GM18867 (cell line): ENCODE measurements around the gene TAS1R1.

ENCODE experiments used
- ATAC-seq: cut with Tn5 transposase; IDR thresholded peaks from one replicate; pipeline ENCODE4 v1.9.1; 2021; ENCODE audit warnings: mild to moderate bottlenecking, moderate library complexity; ENCODE audit not compliant: unreplicated experiment

Gene TAS1R1

DNA sequence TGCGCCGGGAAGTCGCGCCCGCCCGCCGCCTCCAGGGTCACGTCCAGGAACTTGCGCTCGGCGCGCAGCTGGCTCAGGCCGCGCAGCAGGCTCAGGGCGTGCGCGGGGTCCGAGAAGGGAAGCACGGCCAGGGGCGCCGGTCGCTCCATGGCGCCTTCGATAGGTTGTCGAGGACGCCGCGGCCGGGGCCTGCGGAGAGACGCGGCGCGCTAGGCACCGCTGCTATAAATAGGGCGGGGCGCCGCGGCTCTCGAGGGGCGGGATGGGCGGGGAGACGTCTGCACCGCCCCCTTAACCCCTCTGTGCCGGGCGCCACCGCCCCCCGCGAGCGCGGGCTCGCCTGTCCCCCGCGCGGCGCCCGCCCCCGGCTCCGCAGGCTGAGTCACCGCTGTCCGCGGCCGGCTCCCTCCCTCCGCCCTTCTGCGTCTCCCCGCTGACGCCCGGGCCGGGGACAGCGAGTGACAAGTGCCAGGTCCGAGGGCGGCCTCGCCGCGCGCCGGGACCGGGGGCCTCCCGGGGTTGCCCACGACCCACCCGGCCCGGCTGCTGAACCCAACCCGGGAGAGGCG lies 47.6 kb downstream of the TAS1R1 start, which contains the start of gene KLHL21:
Gene KLHL21, minus strand, starts transcription at position 201 of the 569 bp plus-strand sequence. Its CDS starts 52 bp downstream, at position 149.
- ATAC-seq, result peak; percentile 61

DNA sequence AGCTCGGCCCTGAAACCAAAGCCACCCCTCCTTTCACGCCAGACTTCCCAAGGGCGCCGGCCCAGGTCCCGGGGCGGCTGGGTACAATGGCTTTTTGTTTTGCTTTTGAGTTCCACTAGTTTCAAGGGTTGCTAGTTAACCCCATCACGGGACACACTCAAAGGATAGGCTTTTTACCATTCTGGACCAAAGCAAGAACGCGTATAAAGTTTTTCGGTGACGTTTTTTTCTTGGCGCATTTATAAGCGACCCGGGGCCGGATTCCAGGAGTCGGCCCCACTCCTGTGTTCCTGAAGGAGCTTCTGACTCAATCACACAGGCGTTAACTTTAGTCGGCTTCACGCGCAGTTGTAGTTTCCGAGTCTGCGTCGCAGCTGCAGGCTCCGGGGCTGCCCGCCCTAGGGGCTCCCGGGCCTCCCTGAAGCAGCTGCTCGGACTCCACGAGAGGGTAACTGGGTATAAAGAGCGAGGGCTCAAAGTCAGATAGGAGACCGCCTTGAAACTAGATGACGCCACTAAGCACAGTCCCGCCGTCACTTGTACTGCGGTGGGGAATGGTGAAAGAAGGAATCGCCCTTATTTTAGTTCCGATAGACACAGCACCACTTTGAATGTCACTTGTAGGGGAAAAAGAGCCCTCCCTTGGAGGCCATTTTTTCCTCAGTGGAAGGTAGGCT lies 48.3 kb downstream of the TAS1R1 start:
- peak; percentile 7 for ATAC-seq

DNA sequence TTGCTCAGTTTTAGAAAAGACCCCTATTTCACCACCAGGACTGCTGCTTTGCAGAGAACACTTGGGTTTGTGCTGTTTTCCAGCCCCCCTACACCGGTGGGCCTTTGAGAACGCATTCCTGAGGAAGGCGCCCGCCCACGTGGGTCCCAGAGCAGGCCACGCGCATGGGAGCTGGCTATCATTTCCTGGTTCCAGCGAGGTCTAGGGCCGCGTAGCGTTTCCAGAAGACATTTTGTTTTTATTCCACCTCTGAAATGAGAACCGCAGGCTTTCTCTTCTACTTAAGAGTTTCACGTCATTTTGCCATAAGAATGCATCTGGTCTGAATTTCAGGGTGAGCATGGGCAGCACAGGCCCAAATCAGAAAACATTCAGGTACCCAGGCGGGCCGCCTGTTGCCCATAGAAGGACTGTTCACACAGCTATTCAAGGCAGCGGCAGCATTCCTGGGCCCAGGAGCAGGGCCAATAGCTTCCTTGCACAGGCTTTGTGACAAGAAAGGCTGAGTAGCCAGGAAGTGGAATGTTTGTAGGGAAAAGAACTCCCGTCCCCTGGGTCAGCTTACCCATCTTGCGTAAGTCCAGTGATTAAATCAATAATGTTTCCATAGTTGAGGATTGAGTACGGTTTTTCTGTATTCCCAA lies 48.9 kb downstream of the TAS1R1 start:
- no peak for ATAC-seq

DNA sequence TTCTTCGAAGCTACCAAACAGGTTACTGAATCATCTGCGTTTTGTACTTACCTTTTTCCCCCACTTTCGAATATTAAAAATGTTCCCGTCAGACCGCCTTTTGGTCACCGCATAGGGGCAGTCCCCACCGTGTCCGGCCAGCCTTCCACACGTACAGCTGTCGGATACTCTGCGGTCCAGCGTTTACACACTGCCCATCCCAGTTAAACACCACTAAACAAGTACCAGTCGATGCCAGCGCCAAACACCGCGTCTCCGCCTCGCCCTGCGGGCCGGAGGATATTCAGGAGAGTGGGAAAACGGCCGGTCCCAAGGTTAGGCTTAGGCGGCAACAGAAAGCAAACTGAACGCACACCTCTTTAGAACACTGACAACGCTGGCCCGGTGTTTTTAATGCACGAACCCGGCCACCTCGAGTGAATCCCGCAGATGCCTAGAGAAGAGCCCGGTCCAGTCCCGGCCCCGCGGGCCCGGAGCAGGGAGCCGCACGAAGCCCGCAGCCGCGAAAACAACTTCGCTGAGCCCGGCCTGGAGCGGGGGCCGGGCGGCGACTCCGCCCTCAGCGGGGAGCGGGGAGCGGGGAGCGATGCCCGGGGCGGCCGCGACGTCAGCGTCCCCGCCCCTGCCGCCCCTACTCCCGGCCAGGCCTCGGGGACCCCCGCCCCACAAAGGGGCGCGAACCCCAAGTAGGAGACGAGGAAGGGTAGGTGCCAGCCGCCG lies 57.7 kb downstream of the TAS1R1 start:
- peak; percentile 30 for ATAC-seq

DNA sequence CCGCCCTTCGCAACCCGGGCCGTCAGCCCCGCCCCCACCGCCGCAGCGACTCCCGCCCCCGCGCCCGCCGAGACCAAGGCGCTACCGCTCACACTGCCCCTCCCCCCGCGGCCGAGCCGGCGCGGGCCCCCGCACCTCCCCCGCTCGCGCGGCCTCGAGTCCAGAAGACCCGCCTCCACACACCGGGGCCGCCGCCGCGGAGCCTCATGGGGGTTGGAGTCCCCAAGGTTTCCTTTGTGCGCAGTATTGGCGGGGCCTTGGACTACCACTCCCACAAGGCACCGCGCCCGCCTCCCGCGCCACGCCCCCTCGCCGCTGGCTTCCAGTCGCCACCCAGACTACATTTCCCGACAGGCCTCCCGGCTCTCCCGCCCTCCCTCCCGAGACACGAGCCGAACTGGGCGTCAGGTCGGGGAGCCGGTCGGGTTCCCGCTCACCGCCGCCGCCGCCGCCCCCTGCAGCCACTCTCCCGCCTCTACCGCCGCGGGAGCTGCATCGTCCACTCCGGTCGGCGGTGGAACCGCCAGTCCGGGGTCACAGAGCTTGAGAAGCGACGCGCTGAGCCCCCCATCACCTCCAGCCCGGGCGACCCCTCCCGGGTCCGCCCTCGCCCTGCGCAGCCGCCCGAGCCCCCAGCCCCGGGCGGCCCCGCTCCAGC lies 58.4 kb downstream of the TAS1R1 start, which contains the start of gene PHF13:
Gene PHF13, plus strand, starts transcription at position 371 of the 658 bp plus-strand sequence. CDS start 336 bp downstream, outside the sequence.
- ATAC-seq, result peak; percentile 91

DNA sequence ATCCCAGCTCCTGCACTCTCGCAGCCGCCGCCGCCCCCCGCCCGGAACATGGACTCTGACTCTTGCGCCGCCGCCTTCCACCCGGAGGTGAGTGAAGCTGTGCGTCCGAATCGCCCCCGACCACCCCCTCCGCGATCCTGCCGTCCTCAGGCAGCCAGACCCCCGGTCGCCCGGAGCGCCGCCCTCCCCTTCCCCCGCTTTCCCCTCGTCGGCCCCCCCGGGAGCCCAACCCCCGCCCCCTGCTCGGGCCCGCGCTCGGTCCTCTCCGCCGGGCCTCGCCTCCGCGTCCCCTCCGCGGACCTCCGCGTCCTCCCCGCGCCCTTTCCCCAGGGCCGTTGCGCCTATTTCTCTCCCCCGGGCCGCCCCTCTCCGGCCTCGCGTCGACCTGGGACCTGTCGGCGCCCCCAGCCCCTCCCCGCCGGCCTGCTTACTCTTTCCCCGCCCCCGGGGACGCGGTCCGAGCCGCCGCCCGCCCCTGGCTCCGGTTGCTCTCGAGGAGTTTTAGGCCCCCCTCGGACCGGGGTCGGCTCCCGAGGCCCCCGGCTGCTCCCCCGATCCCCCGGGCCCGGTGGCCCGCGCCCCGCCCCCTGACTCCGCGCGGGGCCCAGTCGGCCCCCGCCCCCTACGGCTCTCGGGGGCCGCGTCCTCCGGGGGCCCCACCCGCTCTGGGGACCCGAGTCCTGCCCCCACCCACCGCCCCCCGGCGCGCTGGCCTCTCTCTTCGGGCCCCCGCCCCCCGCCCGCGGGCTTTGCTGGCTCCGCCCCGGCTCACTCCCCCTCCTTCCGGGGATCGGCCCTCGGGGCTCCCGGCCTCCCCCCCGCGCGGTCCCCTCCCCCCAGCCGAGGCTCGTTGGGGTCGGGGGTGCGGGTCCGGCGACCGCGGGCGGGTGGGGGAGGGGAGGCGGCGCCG lies 59.2 kb downstream of the TAS1R1 start:
- no peak for ATAC-seq

DNA sequence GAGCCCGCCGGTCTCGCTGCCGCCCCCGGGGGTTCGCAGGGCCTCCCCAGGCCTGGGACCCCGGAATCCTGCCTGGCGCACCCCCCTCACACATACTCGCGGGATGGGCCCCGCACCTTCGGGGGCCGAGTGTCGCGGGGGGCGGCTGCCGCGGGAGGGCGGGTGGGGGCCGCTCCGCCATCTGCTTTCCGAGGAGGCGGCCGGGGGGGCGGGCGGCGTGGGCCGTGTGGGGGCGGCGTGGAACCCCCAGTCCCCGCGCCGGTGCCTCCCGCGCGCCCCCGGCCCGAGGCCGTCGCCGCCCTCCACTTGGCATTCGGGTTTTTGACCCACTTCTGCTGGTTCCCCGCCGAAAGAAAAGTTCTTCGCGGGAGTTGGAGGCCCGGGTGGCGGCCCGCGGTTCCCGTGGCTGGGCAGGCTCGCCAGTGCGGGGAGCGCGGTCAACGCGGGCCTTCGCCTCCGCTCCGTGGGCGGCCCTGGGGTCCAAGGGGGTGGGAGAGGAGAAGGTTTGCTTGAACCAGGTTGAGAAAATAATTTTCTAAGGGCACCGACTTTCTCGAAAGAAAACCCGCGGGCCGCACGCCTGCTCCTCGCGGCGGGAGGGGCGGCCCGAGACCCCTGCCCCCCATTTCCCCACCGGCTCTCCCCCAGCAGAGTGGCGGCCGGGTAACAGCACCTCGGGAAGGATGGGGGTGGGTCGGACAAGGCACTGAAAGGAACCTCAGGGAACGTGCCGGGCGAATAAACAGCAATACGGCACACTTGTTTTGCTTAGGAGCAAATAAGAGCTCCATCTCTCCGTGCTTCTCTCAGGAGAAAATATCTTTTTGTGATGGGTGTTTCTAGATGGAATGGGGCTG lies 60.0 kb downstream of the TAS1R1 start:
- ATAC-seq, result no peak

DNA sequence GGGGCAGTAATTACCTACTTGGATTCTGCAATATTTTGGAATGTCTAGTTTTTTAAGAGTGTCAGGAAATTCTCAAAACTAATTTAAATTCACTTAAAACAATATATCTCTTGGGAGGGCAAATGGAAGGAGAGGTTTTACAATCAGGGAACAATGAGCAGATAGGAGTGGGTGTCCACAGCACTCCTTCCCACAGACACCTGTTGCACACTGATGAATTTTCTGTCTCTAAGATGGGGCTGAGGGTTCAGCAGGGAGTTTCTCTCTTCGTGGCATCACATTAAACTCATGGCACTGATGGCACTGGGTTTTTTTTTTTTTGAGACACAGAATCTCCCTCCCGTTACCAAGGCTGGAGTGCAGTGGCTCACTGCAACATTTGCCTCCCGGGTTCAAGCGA lies 63.9 kb downstream of the TAS1R1 start:
- ATAC-seq, result no peak

DNA sequence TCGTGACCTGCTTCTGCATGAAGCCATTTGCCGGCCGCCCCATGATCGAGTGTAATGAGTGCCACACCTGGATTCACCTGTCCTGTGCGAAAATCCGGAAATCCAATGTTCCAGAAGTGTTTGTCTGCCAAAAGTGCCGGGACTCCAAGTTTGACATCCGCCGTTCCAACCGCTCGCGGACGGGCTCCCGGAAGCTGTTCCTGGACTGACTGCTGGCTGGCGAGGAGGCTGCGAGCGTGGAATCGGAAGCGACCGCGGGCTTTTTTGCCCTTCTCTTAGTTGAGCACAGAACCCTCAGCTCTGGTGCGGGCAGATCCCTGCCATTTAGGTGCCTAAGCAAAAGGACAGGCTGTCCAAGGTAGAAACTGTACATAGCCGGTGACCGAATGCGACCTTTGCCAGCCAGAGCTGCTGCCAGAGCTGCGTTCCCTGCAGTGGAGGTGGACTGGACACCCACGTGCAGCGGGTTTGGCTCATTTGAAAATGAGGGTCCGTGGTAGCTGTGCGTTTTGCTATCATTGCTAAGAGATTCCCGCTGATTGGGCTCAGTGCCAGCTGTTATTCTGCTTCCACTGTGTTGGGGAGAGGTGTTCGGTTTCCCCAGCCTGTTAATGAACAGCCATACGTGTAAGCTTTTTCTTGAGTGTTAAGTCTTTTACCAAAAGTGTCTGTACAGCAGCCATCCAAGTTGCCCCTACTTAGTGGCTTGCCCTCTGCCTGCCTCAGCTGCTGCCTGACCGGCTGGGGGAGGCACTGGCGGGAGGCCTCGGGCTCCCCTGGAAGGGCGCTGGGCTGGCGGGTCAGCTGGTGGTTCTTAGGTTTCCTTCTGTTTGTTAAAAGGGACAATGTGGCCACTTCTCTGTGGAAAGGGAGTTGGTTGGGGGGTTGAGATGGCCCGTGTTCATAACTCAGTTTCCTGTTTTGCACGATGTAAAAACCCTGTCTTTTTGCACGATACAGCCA lies 66.6 kb downstream of the TAS1R1 start:
- no peak for ATAC-seq

DNA sequence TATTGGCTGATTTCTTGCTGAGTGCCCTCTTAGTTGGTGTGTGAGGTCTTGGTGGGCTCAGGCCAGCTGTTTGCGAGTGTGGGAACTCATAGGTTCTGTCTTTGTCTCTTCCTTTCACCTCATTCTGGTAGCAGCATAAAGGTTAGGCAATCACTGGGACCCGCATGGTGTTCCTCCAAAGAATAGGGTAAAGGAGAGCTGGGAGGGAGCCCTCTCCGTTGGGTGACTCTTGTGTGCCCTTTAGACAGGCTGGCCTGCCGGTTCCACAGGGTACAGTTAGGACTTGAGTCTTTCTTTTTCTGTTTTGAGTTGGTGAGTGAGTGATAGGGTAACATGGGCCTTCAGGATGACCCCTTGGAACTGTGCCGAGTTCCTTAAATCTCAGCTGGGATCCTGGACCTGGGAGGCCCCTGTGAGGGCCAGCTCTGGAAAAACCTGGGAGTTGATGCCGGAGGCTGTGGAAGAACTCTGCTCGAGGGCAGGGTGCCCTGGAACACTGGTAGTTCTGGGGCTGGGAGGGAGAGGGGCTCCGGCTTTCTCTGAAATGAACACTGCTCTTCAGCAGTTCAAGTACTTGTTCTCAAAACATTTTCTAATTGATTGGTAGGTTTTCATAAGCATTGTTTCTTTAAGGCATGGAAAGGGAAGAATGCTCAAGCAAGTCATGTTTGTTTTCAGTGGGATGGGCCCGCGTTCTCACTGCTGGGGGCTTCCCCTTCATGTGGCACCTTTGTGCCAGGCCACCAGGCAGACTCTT lies 67.5 kb downstream of the TAS1R1 start:
- ATAC-seq, result no peak

DNA sequence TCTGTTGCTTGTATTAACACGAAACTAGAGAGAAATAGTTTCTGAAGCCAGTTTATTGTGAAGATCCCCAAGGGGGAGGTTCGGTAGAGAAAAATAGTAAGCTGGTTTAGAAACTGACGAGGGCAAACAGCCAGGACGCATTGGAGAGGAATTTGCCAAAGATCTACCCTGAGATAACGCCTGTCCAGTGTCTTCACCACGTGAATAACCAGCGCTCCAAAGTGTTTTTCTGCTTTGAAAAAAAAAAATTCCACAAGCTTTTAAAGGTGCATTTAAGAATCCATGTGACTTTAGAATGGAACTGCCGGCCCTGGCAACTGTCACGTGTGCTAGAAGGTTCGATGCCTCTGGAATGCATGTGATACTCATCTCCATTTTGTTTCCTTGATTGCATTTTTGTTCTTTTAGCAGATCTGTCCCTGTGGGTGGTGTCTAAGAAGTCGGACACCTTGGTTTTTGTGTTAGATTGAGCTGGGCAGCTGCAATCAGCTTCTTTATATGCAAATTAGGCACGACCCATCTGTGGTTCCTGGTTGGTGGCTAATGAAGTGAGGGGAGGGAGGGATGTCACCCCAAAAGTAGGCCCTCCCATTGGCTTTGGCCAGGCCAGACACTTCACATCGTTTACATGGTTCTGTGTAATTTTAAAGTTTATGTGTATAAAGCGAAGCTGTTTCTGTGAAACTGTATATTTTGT lies 68.3 kb downstream of the TAS1R1 start:
- no peak for ATAC-seq

DNA sequence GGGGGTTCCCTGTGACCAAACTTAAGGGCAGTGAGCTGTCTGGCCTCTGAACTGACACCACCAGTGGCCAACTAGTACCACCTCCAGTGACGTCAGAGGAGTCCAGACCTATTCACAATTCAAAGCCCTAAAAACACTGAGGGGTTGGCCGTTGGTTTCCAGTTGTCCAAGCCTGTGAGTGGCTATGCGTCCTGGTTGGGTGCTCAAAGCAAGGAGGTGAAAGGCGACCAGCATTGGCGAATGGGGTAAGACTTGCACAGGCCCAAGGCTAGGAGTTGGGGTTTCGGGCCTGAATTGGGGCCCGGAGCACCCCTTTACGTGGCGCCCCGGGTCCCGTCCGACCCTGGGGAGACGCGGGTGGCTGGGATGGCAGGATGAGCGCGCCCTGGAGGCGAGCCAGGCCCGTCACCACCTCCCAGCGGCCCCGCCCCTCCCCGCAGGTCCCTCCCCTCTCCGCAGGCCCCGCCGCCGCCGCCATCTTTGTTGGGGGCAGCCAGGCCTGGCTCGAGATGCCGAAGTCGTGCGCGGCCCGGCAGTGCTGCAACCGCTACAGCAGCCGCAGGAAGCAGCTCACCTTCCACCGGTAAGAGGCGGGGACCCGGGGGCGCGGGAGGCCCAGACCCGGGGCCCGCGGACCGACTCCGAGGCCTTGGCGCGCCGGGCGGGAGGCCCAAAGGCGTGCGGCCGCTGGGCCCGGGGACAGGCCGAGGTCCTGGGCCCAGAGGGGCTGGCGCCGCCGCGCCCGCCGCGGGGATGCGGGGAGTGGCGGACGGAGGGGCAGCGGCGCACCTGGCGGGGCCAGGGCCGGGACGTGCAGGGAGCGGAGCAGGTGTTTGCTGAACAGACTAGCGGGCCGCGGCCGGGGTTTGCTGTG lies 69.8 kb downstream of the TAS1R1 start, which contains the start of gene THAP3:
Gene THAP3, plus strand, starts transcription at position 159 of the 874 bp plus-strand sequence. Its CDS starts 351 bp downstream, at position 510.
- ATAC-seq, result peak; percentile 75

DNA sequence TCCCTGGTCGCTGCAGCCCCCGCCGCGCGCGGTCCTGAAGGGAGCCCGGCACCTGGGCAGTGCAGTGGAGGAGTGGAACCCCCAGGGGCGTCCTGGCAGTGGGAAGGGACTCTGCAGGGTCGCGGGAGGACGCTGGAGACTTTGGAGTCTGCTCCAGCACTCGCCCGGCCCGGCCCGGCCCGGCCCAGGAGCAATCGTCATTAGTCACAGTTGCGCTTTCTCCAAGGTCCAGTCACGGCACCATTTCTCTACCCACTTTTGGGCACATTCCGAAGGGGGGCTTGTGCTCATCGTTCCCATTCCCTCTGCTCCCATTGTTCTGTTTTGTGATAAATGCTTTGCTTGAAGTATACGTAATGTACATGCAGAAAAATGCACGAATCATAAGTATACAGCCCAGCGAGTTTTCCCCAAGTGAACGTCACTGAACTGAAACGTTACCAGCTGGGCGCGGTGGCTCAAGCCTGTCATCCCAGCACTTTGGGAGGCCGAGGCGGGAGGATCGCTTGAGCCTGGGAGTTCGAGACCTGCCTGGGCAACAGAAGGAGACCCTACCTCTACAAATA lies 70.6 kb downstream of the TAS1R1 start:
- no peak for ATAC-seq

DNA sequence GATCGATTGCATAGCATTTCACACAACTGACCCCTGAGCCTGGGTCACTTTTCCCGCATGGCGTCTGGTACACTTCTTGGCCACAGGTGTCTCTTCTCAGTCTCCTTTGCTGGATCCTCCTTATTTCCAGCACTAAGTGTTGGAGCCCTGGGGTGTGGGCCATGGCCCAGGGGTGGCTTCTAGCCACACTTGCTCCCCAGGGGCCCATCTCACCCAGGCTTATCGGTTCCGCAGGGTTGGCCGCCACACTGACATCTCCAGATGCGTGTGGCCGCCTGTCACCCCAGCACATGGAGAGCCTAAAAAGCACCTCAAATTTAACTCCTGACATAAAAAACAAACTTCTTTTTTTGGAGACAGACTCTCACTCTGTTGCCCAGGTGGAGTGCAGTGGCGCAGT lies 71.9 kb downstream of the TAS1R1 start:
- no peak for ATAC-seq
